ENCODE results near the gene PAX7.

- TF ChIP-seq PATZ1 (CRISPR knock-in tag; IDR thresholded peaks at IDR 0.05; ENCODE audit: borderline replicate concordance) (no peak), ZFP3 (CRISPR knock-in tag; IDR thresholded peaks at IDR 0.05) (no peak), ESRRG (CRISPR knock-in tag; IDR thresholded peaks at IDR 0.05) (no peak), TOX (CRISPR knock-in tag; IDR thresholded peaks at IDR 0.05; ENCODE audit: borderline replicate concordance) (no peak), RARB (CRISPR knock-in tag; IDR thresholded peaks at IDR 0.05) (no peak), ARNTL (CRISPR knock-in tag; IDR thresholded peaks at IDR 0.05; ENCODE audit: borderline replicate concordance, low read depth) (no peak), ZNF565 (CRISPR knock-in tag; conservative IDR thresholded peaks at IDR 0.05; ENCODE audit: low read depth) (no peak), CSRNP3 (CRISPR knock-in tag; IDR thresholded peaks at IDR 0.05) (no peak)
Measured at GRCh38 chr1:18769140-18769539, 138.5 kb downstream of the PAX7 start.
